Chondrocyte (in vitro differentiated cells): ENCODE measurements around the gene USP15. TPM values are rescaled to one million over a fixed set of nuclear protein-coding genes. Genes with fewer than 3 reads are reported as not detected.
"Not testable (repeated sequence)": the region's sequence is repeated elsewhere in the genome, so short reads cannot be mapped to it uniquely, and the experiment has no call there.

Experiments used
- DNase-seq: peaks from one replicate; pipeline ENCODE4 v3.0.0; 2021; ENCODE audit warnings: mixed read lengths, low spot score
- H3K27ac Mint-ChIP-seq: one replicate; pipeline ENCODE4 v1.8.0; 2021; ENCODE audit warnings: mild to moderate bottlenecking, moderate library complexity, mixed read lengths; ENCODE audit not compliant: unreplicated experiment
- H3K27me3 Mint-ChIP-seq: 2 replicates; pipeline ENCODE4 v1.8.0; 2021; ENCODE audit warnings: low read depth, mixed read lengths
- H3K36me3 Mint-ChIP-seq: 2 replicates; pipeline ENCODE4 v1.8.0; 2021; ENCODE audit warnings: low read depth, mixed read lengths
- H3K4me1 Mint-ChIP-seq: 2 replicates; pipeline ENCODE4 v1.8.0; 2021; ENCODE audit warnings: low read depth, mild to moderate bottlenecking, mixed read lengths
- H3K4me3 Mint-ChIP-seq: one replicate; pipeline ENCODE4 v1.8.0; 2021; ENCODE audit warnings: mild to moderate bottlenecking, moderate library complexity, mixed read lengths; ENCODE audit not compliant: unreplicated experiment
- H3K9me3 Mint-ChIP-seq: 2 replicates; pipeline ENCODE4 v1.8.0; 2021; ENCODE audit warnings: low read depth, mixed read lengths
- total RNA-seq: library from RNA; stranded (reverse); gene quantifications from 3 replicates; pipeline ENCODE4 v1.2.1, GENCODE V29; 2021
- TF ChIP-seq, protein P1 (sequence below): fragments of 200-600 bp; sonication (generic); IDR thresholded peaks from 2 replicates; pipeline ENCODE4 v1.5.0; 2021; ENCODE audit warnings: antibody characterized with exemption, mild to moderate bottlenecking, moderate library complexity

Gene USP15
- total RNA-seq, 1 donor from 2014 or later = 48.2 TPM

DNA sequence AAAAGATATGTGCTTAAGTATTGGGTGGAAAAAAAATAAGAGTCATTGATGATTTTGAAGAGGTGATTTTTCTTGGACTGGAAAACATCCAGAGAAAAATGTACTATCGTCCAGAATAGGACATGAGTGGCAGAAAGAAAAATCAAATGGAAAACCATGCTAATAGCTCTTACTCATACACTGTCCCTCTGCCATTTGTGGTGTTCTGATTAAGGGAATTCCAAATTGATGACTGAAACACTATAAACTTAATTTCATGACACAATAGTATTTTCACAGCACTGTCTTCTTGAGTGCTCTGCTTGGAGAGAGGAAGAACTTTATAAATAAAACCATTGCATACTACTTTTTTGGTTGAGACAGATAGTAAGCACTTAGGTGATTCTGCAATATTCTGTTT lies 72.4 kb downstream of the USP15 start:
- Mint-ChIP-seq H3K27me3 (no peaks in the 10 kb centered on the region), H3K27ac (no peak overlapping the region), H3K4me1 (peaks cover 7% of the 10 kb centered on the region), H3K4me3 (no peak overlapping the region), H3K36me3 (peaks cover 5% of the 10 kb centered on the region), H3K9me3 (no peaks in the 10 kb centered on the region)
- TF ChIP-seq, protein P1, sequence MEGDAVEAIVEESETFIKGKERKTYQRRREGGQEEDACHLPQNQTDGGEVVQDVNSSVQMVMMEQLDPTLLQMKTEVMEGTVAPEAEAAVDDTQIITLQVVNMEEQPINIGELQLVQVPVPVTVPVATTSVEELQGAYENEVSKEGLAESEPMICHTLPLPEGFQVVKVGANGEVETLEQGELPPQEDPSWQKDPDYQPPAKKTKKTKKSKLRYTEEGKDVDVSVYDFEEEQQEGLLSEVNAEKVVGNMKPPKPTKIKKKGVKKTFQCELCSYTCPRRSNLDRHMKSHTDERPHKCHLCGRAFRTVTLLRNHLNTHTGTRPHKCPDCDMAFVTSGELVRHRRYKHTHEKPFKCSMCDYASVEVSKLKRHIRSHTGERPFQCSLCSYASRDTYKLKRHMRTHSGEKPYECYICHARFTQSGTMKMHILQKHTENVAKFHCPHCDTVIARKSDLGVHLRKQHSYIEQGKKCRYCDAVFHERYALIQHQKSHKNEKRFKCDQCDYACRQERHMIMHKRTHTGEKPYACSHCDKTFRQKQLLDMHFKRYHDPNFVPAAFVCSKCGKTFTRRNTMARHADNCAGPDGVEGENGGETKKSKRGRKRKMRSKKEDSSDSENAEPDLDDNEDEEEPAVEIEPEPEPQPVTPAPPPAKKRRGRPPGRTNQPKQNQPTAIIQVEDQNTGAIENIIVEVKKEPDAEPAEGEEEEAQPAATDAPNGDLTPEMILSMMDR = no peak
- no peak for DNase-seq

- Mint-ChIP-seq H3K9me3 (peaks cover 17% of the 10 kb centered on the region), H3K36me3 (peaks cover 17% of the 10 kb centered on the region), H3K27ac (no peak overlapping the region), H3K27me3 (no peaks in the 10 kb centered on the region), H3K4me3 (no peak overlapping the region), H3K4me1 (peaks cover 7% of the 10 kb centered on the region)
- TF ChIP-seq, protein P1 = no peak
- no peak for DNase-seq
These were observed 74.9 kb downstream of the USP15 start for GRCh38 chr12:62335057-62335456.

GRCh38 chr12:62335796-62336195 lies 75.6 kb downstream of the USP15 start:
- Mint-ChIP-seq H3K4me3 (no peak overlapping the region), H3K36me3 (peaks cover 20% of the 10 kb centered on the region), H3K27me3 (no peaks in the 10 kb centered on the region), H3K9me3 (peaks cover 25% of the 10 kb centered on the region), H3K27ac (no peak overlapping the region), H3K4me1 (peaks cover 7% of the 10 kb centered on the region)
- no peak for DNase-seq
- TF ChIP-seq, protein P1 = no peak

GRCh38 chr12:62337643-62338042 lies 77.4 kb downstream of the USP15 start:
- H3K27ac Mint-ChIP-seq, H3K4me1 Mint-ChIP-seq, H3K27me3 Mint-ChIP-seq, DNase-seq, H3K4me3 Mint-ChIP-seq: not testable (repeated sequence)
- Mint-ChIP-seq H3K36me3 (peaks cover 24% of the 10 kb centered on the region), H3K9me3 (peaks cover 27% of the 10 kb centered on the region)

DNA sequence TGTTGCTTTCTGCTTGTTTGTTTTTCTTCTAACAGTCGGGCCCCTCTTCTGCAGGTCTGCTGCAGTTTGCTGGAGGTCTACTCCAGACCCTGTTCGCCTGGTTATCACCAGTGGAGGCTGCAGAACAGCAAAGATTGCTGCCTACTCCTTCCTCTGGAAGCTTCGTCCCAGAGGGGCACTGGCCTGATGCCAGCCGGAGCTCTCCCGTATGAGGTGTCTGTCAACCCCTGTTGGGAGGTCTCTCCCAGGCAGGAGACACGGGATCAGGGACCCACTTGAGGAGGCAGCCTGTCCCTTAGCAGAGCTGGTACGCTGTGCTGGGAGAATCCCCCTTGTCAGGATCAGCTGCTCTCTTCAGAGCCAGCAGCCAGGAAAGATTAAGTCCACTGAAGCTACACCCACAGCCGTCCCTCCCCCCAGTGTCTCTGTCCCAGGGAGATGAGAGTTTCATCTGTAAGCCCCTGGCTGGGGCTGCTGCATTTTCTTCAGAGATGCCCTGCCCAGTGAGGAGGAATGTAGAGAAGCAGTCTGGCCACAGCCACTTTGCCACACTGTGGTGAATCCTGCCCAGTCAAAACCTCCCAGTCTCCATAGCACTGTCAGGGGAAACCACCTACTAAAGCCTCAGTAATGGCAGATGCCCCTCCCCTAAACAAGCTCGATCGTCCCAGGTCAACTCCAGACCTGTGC lies 82.6 kb downstream of the USP15 start:
- H3K9me3 Mint-ChIP-seq = peaks cover 38% of the 10 kb centered on the region
- H3K4me1 Mint-ChIP-seq, H3K4me3 Mint-ChIP-seq, H3K27ac Mint-ChIP-seq, H3K27me3 Mint-ChIP-seq: not testable (repeated sequence)
- peak; percentile 87 for DNase-seq
- peaks cover 36% of the 10 kb centered on the region for H3K36me3 Mint-ChIP-seq

- not testable (repeated sequence) for H3K4me3 Mint-ChIP-seq, H3K27me3 Mint-ChIP-seq, H3K27ac Mint-ChIP-seq, DNase-seq, H3K4me1 Mint-ChIP-seq
- Mint-ChIP-seq H3K9me3 (peaks cover 31% of the 10 kb centered on the region), H3K36me3 (peaks cover 29% of the 10 kb centered on the region)
These were observed 83.3 kb downstream of the USP15 start for GRCh38 chr12:62343304-62344120.

GRCh38 chr12:62344731-62345556 lies 84.7 kb downstream of the USP15 start:
- Mint-ChIP-seq H3K36me3 (peaks cover 26% of the 10 kb centered on the region), H3K9me3 (peaks cover 23% of the 10 kb centered on the region)
- H3K27me3 Mint-ChIP-seq, H3K4me3 Mint-ChIP-seq, DNase-seq, H3K4me1 Mint-ChIP-seq, H3K27ac Mint-ChIP-seq: not testable (repeated sequence)
